ENCODE measurements around the gene ALG14.

Gene ALG14

GRCh38 chr1:94989398-94989797 lies 83.4 kb downstream of the ALG14 start:
- no peak for FAIRE-seq

GRCh38 chr1:94988356-94988755 lies 84.4 kb downstream of the ALG14 start:
- FAIRE-seq (no peak), DNase-seq (ENCODE audit: insufficient read length, low spot score) (no peak)

More at GRCh38 chr1:94989398-94989797, 83.4 kb downstream of the ALG14 start:
- no peak for DNase-seq (ENCODE audit: insufficient read length, low spot score)

- no peak for FAIRE-seq
- no peak for DNase-seq (ENCODE audit: insufficient read length, low spot score)
Observed at GRCh38 chr1:94986783-94987182, 86.0 kb downstream of the ALG14 start.

- FAIRE-seq, result no peak
- no peak for DNase-seq (ENCODE audit: insufficient read length, low spot score)
Observed at GRCh38 chr1:94983171-94983739, 89.5 kb downstream of the ALG14 start.

GRCh38 chr1:94982398-94982797 lies 90.4 kb downstream of the ALG14 start:
- DNase-seq (ENCODE audit: insufficient read length, low spot score), result no peak
- no peak for FAIRE-seq

GRCh38 chr1:94981575-94981973 lies 91.2 kb downstream of the ALG14 start:
- DNase-seq (ENCODE audit: insufficient read length, low spot score), result no peak
- FAIRE-seq, result no peak

- DNase-seq (ENCODE audit: insufficient read length, low spot score) (no peak), FAIRE-seq (no peak)
Observed at GRCh38 chr1:94980582-94981574, 91.9 kb downstream of the ALG14 start.

- DNase-seq (ENCODE audit: insufficient read length, low spot score) (no peak), FAIRE-seq (no peak)
Observed at GRCh38 chr1:94979656-94980581, 92.8 kb downstream of the ALG14 start.

GRCh38 chr1:94979131-94979530 lies 93.6 kb downstream of the ALG14 start:
- FAIRE-seq (no peak), DNase-seq (ENCODE audit: insufficient read length, low spot score) (no peak)

- FAIRE-seq (no peak), DNase-seq (ENCODE audit: insufficient read length, low spot score) (no peak)
Observed at GRCh38 chr1:94978401-94978800, 94.3 kb downstream of the ALG14 start.

GRCh38 chr1:94976971-94977548 lies 95.7 kb downstream of the ALG14 start:
- no peak for DNase-seq (ENCODE audit: insufficient read length, low spot score)
- no peak for FAIRE-seq

- no peak for FAIRE-seq
- DNase-seq (ENCODE audit: insufficient read length, low spot score), result no peak
Observed at GRCh38 chr1:94974824-94975223, 97.9 kb downstream of the ALG14 start.

GRCh38 chr1:94974241-94974640 lies 98.5 kb downstream of the ALG14 start:
- no peak for DNase-seq (ENCODE audit: insufficient read length, low spot score)
- FAIRE-seq, result no peak

- FAIRE-seq (no peak), DNase-seq (ENCODE audit: insufficient read length, low spot score) (no peak)
Observed at GRCh38 chr1:94973309-94973922, 99.3 kb downstream of the ALG14 start.

- FAIRE-seq (no peak), DNase-seq (ENCODE audit: insufficient read length, low spot score) (no peak)
Observed at GRCh38 chr1:94971491-94971924, 101.2 kb downstream of the ALG14 start.

- DNase-seq (ENCODE audit: insufficient read length, low spot score), result no peak
- FAIRE-seq, result no peak
Observed at GRCh38 chr1:94970783-94971182, 102.0 kb downstream of the ALG14 start.

GRCh38 chr1:94969137-94969536 lies 103.6 kb downstream of the ALG14 start:
- DNase-seq (ENCODE audit: insufficient read length, low spot score), result no peak
- no peak for FAIRE-seq

- DNase-seq (ENCODE audit: insufficient read length, low spot score), result no peak
- FAIRE-seq, result no peak
Observed at GRCh38 chr1:94966033-94966432, 106.7 kb downstream of the ALG14 start.

- FAIRE-seq (no peak), DNase-seq (ENCODE audit: insufficient read length, low spot score) (no peak)
Observed at GRCh38 chr1:94963864-94964263, 108.9 kb downstream of the ALG14 start.

All from GM19239 (cell line).